Neural cell (in vitro differentiated cells): ENCODE data around the gene ARHGAP4. TPM values are rescaled to one million over a fixed set of nuclear protein-coding genes. Genes with fewer than 3 reads are reported as not detected.

Source experiments
- H2AFZ ChIP-seq: fragments of 200-600, 300-800 bp; sonication (generic), shearing (Covaris generic); 2 replicates; pipeline ENCODE4 v1.6.0; 2014; ENCODE audit warnings: low read depth, mild to moderate bottlenecking, antibody characterized with exemption, low read length, moderate library complexity
- H3F3A ChIP-seq: fragments of 200-600 bp; shearing (Covaris generic); 2 replicates; pipeline ENCODE4 v1.6.1; 2016; ENCODE audit warnings: mild to moderate bottlenecking, moderate library complexity, mixed read lengths, antibody characterized with exemption, low read length; ENCODE audit not compliant: insufficient read depth, poor library complexity, severe bottlenecking
- H3K27ac ChIP-seq: fragments of 200-600, 300-800 bp; sonication (generic), shearing (Covaris generic); 2 replicates; pipeline ENCODE4 v1.5.1; 2014; ENCODE audit warnings: mild to moderate bottlenecking, low read length, moderate library complexity
- H3K27me3 ChIP-seq: fragments of 300-800, 200-600 bp; sonication (generic), shearing (Covaris generic); 2 replicates; pipeline ENCODE4 v1.6.0; 2014; ENCODE audit warnings: mild to moderate bottlenecking, low read depth, low read length, moderate library complexity; ENCODE audit not compliant: insufficient read depth
- H3K36me3 ChIP-seq: fragments of 300-800, 200-600 bp; sonication (generic), shearing (Covaris generic); 2 replicates; pipeline ENCODE4 v1.5.1; 2014; ENCODE audit warnings: mild to moderate bottlenecking, antibody characterized with exemption, low read length, moderate library complexity; ENCODE audit not compliant: insufficient read depth
- H3K4me2 ChIP-seq: fragments of 300-800, 200-600 bp; sonication (generic), shearing (Covaris generic); 2 replicates; pipeline ENCODE4 v1.6.0; 2014; ENCODE audit warnings: mild to moderate bottlenecking, low read length
- H3K4me3 ChIP-seq: fragments of 300-800, 200-600 bp; sonication (generic), shearing (Covaris generic); 2 replicates; pipeline ENCODE4 v1.5.1; 2014; ENCODE audit warnings: mild to moderate bottlenecking, low read length, moderate library complexity
- H3K79me2 ChIP-seq: fragments of 200-600 bp; shearing (Covaris generic); replicated peaks from 2 replicates; pipeline ENCODE4 v1.6.0; 2014; ENCODE audit warnings: mild to moderate bottlenecking, low read length, moderate library complexity; ENCODE audit not compliant: insufficient read depth
- H3K9ac ChIP-seq: fragments of 300-800, 200-600 bp; sonication (generic), shearing (Covaris generic); 2 replicates; pipeline ENCODE4 v1.6.1; 2016; ENCODE audit warnings: mild to moderate bottlenecking, low read length, mixed read lengths
- H3K9me2 ChIP-seq: fragments of 200-600 bp; shearing (Covaris generic); 2 replicates; pipeline ENCODE4 v1.6.1; 2016; ENCODE audit warnings: mild to moderate bottlenecking, low read length, mixed read lengths; ENCODE audit not compliant: insufficient read depth
- H3K9me3 ChIP-seq: fragments of 200-600, 300-800 bp; sonication (generic), shearing (Covaris generic); 2 replicates; pipeline ENCODE4 v1.6.1; 2016; ENCODE audit warnings: mild to moderate bottlenecking, mixed run types, low read length, moderate library complexity, mixed read lengths
- H4K20me1 ChIP-seq: fragments of 200-600 bp; shearing (Covaris generic); 2 replicates; pipeline ENCODE4 v1.6.1; 2016; ENCODE audit warnings: mild to moderate bottlenecking, mixed run types; ENCODE audit not compliant: insufficient read depth
- EP300 ChIP-seq: fragments of 450-650 bp; conservative IDR thresholded peaks from 2 replicates; pipeline ENCODE4 v1.6.1; 2014; ENCODE audit warnings: antibody characterized with exemption, mild to moderate bottlenecking, moderate library complexity; ENCODE audit not compliant: poor library complexity, severe bottlenecking
- EZH2 ChIP-seq: fragments of 200-600, 300-800 bp; shearing (Covaris generic), sonication (generic); IDR thresholded peaks from 2 replicates; pipeline ENCODE4 v1.6.1; 2014; ENCODE audit warnings: antibody characterized with exemption, low read length, borderline replicate concordance, mild to moderate bottlenecking; ENCODE audit not compliant: insufficient read depth, poor library complexity, severe bottlenecking
- MXI1 ChIP-seq: fragments of 450-650 bp; conservative IDR thresholded peaks from 2 replicates; pipeline ENCODE4 v1.6.1; 2014; ENCODE audit warnings: antibody characterized with exemption, mild to moderate bottlenecking; ENCODE audit not compliant: poor library complexity, severe bottlenecking
- POLR2AphosphoS5 ChIP-seq: IDR thresholded peaks from 2 replicates; pipeline ENCODE4 v1.6.1; 2012
- RAD21 ChIP-seq: fragments of 450-650 bp; conservative IDR thresholded peaks from 2 replicates; pipeline ENCODE4 v1.6.1; 2014; ENCODE audit warnings: antibody characterized with exemption, mild to moderate bottlenecking, moderate library complexity
- SMC3 ChIP-seq: fragments of 450-650 bp; conservative IDR thresholded peaks from 2 replicates; pipeline ENCODE4 v1.6.1; 2014; ENCODE audit warnings: antibody characterized with exemption, mild to moderate bottlenecking, moderate library complexity; ENCODE audit not compliant: poor library complexity
- TAF1 ChIP-seq: IDR thresholded peaks from 2 replicates; pipeline ENCODE4 v1.6.1; 2012; ENCODE audit warnings: low read depth
- polyA plus RNA-seq: library from polyadenylated mRNA; depleted of rRNA; stranded (reverse); fragments of >200 nt; gene quantifications from 2 replicates; pipeline ENCODE4 v1.2.3, GENCODE V29; 2014
- TF ChIP-seq, protein P1 (sequence below): IDR thresholded peaks from 2 replicates; pipeline ENCODE4 v1.6.1; 2012; ENCODE audit warnings: borderline replicate concordance
- TF ChIP-seq, protein P2 (sequence below): fragments of 450-650 bp; IDR thresholded peaks from 2 replicates; pipeline ENCODE4 v1.5.1; 2014; ENCODE audit warnings: antibody characterized with exemption, mild to moderate bottlenecking, moderate library complexity; ENCODE audit not compliant: poor library complexity, severe bottlenecking

The ARHGAP4 gene
- polyA plus RNA-seq, 1 donor from 2014 or later: 11.2 TPM

DNA sequence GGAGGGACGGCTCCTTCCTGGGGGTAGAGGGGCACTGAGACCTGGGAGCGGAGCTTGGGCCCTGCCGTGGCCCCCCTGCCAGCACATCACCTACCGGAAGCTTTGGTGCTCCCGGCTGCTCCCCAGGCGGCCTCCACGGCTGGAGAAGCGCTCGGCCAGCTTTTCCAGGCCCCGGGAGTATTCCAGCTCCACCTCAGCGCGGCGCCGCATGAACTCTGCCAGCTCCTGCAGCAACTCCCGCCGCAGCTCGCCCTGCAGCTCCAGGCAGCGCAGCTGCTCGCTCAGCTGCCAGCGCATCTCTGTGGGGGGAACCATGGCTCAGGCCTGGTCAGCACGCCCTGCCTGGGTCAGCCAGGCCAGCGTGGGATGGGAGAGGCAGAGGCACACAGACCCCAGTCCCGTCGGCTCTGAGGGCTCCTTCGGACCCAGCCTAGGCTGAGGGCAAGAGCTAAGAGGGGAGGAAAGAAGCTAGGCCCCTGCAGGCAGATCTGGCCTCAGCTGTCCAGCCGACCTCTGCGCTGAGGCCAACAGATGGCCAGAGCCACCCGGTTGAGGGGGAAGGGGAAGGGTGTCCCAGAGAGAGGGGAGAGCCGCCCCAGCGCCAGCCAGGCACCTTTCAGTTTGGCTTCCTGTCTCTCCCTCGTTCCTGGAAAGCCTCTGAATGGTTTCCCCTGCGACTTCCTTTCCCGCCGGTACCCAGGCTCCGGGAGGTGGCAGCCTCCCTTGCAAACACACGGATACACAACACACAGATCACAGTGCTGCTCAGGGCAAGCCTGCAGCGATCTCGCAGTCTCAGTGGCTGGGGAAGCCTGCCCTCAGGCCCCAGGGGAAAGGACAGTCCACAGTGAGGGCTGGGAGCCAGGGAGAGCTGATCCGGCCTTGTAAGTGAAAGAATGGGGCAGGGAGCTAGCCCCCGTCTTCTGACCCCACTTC is 4.3 kb downstream of the ARHGAP4 start:
- H3K79me2 ChIP-seq: no peaks in the 10 kb centered on the region
- no peaks in the 10 kb centered on the region for H3K9me2 ChIP-seq
- no peak overlapping the region for H3K27ac ChIP-seq
- no peaks in the 10 kb centered on the region for H3K9me3 ChIP-seq
- TF ChIP-seq RAD21 (no peak), SMC3 (no peak), EP300 (no peak), MXI1 (no peak), POLR2AphosphoS5 (no peak), TAF1 (no peak), EZH2 (no peak)
- TF ChIP-seq, protein P1, sequence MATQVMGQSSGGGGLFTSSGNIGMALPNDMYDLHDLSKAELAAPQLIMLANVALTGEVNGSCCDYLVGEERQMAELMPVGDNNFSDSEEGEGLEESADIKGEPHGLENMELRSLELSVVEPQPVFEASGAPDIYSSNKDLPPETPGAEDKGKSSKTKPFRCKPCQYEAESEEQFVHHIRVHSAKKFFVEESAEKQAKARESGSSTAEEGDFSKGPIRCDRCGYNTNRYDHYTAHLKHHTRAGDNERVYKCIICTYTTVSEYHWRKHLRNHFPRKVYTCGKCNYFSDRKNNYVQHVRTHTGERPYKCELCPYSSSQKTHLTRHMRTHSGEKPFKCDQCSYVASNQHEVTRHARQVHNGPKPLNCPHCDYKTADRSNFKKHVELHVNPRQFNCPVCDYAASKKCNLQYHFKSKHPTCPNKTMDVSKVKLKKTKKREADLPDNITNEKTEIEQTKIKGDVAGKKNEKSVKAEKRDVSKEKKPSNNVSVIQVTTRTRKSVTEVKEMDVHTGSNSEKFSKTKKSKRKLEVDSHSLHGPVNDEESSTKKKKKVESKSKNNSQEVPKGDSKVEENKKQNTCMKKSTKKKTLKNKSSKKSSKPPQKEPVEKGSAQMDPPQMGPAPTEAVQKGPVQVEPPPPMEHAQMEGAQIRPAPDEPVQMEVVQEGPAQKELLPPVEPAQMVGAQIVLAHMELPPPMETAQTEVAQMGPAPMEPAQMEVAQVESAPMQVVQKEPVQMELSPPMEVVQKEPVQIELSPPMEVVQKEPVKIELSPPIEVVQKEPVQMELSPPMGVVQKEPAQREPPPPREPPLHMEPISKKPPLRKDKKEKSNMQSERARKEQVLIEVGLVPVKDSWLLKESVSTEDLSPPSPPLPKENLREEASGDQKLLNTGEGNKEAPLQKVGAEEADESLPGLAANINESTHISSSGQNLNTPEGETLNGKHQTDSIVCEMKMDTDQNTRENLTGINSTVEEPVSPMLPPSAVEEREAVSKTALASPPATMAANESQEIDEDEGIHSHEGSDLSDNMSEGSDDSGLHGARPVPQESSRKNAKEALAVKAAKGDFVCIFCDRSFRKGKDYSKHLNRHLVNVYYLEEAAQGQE: no peak
- TF ChIP-seq, protein P2, sequence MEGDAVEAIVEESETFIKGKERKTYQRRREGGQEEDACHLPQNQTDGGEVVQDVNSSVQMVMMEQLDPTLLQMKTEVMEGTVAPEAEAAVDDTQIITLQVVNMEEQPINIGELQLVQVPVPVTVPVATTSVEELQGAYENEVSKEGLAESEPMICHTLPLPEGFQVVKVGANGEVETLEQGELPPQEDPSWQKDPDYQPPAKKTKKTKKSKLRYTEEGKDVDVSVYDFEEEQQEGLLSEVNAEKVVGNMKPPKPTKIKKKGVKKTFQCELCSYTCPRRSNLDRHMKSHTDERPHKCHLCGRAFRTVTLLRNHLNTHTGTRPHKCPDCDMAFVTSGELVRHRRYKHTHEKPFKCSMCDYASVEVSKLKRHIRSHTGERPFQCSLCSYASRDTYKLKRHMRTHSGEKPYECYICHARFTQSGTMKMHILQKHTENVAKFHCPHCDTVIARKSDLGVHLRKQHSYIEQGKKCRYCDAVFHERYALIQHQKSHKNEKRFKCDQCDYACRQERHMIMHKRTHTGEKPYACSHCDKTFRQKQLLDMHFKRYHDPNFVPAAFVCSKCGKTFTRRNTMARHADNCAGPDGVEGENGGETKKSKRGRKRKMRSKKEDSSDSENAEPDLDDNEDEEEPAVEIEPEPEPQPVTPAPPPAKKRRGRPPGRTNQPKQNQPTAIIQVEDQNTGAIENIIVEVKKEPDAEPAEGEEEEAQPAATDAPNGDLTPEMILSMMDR: no peak
- no peaks in the 10 kb centered on the region for H3K27me3 ChIP-seq
- H3K9ac ChIP-seq: no peak overlapping the region
- H3F3A ChIP-seq: no peaks in the 10 kb centered on the region
- no peaks in the 10 kb centered on the region for H3K36me3 ChIP-seq
- H4K20me1 ChIP-seq: no peaks in the 10 kb centered on the region
- no peak overlapping the region for H2AFZ ChIP-seq
- H3K4me2 ChIP-seq: no peak overlapping the region
- no peak overlapping the region for H3K4me3 ChIP-seq

DNA sequence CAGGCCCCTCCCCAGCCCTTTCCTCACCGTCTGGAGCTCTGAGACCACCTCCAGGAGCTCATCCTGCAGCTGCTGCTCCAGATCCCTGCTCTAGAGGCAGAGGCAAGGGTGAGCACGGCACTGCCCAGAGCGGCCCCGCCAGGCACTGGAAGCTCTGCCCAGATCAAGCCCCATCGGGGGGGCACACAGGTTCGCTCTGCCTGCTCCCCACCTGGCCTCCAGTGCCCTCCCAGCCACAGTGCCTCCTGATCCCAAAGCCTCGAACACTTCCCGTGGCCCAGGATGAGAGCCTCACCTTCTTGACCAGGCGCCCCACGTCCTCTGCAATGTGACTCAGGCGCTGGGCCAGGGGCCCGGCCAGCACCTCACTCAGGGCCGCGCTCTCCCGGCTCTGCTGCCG is 5.0 kb downstream of the ARHGAP4 start:
- no peak overlapping the region for H3K4me3 ChIP-seq
- no peaks in the 10 kb centered on the region for H4K20me1 ChIP-seq

More for the DNA sequence above, 5.0 kb downstream of the ARHGAP4 start:
- H2AFZ ChIP-seq: no peak overlapping the region
- no peaks in the 10 kb centered on the region for H3F3A ChIP-seq
- no peak overlapping the region for H3K27ac ChIP-seq
- no peak for TF ChIP-seq SMC3
- TF ChIP-seq, protein P1: no peak
- TF ChIP-seq TAF1: no peak
- TF ChIP-seq, protein P2: no peak
- TF ChIP-seq MXI1: no peak
- TF ChIP-seq POLR2AphosphoS5: no peak
- no peak for TF ChIP-seq EP300
- no peak for TF ChIP-seq RAD21
- TF ChIP-seq EZH2: no peak
- H3K36me3 ChIP-seq: no peaks in the 10 kb centered on the region
- no peaks in the 10 kb centered on the region for H3K79me2 ChIP-seq
- H3K9ac ChIP-seq: no peak overlapping the region
- no peaks in the 10 kb centered on the region for H3K9me2 ChIP-seq
- no peaks in the 10 kb centered on the region for H3K27me3 ChIP-seq
- no peaks in the 10 kb centered on the region for H3K9me3 ChIP-seq
- no peak overlapping the region for H3K4me2 ChIP-seq
